GM19328 (cell line): Measurements from ENCODE around the gene STON1.
"Not testable (repeated sequence)": the region's sequence is repeated elsewhere in the genome, so short reads cannot be mapped to it uniquely, and the experiment has no call there.

Experiments used
- ATAC-seq: cut with Tn5 transposase; IDR thresholded peaks from one replicate; pipeline ENCODE4 v1.9.1; 2021; ENCODE audit warnings: mild to moderate bottlenecking, moderate library complexity; ENCODE audit not compliant: unreplicated experiment

The STON1 gene

DNA sequence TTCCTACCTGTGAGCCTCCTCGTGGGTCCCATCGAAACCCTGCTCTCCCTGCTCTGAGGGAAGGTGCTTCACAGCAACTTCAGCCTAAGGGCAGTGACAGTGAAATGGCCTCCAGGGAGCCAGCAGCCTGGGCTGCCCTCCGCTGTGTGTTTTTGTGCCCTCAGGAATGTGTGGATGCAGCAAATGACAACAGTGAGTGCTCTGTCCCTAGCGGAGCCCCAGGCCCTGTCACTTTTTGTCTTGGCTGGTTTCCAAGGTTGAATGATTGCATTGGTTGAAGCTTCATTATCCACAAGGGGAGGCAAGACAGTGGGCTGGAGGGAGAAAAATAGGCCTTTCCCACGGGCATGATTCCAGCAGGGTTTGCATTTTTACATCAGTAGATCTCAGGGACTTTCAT, 42.9 kb downstream of the STON1 start:
- no peak for ATAC-seq

DNA sequence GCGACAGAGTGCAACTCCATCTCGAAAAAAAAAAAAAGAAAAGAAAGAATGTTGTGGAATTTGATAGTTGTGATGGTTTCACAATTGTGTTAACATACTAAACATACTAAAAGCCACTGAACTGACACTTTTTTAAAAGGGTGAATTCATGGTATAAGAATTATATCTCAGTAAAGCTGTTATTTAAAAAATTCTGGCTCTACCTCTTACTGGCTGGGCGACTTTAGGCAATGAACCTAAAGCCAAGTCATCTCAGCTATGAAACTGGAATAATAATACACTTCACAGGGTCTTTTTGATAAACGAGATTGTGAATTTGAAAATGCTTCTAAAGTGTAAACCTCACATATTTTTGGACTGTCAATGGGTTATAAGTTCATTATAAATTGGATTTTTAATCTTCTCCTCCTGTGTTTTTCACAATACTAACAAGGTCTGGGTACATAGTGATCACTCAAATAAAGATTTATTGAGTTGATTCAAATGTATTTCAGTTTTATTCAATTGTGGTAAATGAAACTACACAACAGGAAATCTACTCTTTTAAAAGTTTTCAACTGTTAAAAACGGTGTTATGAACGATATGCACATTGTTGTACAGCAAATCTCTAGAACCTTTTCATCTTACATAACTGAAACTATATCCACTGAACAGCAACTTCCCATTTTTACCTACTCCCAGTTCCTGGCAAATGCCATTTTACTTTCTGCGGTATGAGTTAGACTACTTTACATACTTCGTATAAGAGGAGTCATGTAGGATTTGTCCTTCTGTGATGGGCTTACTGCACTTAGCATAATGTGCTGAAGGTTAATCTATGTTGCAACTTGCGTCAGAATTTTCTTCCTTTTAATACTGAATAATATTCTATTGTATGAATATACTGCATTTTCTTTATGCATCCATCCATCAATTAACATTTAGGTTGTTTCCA, 44.7 kb downstream of the STON1 start:
- ATAC-seq = no peak

DNA sequence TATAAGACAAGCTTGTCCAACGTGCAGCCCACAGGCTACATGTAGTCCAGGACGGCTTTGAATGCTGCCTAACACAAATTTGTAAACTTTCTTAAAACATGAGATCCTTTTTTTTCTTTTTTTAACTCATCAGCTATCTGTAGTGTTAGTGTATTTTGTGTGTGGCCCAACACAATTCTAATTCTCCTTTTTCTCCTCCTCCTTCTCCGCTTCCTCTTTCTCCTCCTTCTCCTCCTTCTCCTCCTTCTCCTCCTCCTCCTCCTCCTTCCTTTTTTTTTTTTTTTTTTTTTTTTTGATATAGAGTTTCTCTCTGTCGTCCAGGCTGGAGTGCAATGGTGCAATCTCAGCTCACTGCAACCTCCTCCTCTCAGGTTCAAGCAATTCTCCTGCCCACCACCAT, 48.4 kb downstream of the STON1 start:
- ATAC-seq = no peak

DNA sequence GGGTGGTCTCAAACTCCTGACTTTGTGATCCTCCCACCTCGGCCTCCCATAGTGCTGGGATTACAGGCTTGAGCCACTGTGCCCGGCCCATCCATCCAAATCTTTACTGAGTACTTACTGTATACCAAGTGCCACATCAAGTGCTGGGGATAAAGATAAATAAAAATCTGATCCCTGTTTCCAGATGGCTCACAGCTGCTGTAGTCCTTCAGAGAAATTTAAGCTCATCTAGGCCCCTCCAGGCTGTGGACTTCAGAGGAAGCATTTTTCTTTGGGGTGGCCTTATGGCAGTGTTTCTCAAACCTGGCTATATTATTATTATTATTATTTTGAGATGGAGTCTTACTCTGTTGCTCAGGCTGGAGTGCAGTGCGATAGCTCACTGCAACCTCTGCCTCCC, 54.0 kb downstream of the STON1 start:
- no peak for ATAC-seq

DNA sequence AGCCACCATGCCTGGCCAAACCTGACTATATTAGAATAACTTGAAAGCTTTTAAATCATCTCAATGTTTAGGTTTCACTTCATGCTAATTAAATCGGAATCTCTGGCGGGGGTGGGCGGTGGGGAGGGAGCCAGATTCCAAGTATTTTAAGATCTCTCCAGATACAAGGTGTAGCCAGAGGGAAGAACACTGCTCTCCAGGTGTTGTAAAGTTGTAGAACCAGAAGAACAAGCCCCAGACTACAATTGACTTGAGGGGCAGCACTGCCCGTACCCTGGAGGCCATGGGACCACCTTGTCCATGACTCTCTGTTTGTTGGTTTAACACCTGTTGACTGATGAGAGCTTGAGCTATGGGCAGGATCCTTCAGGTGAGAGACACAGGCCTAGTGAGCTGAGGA, 54.6 kb downstream of the STON1 start:
- ATAC-seq = no peak

DNA sequence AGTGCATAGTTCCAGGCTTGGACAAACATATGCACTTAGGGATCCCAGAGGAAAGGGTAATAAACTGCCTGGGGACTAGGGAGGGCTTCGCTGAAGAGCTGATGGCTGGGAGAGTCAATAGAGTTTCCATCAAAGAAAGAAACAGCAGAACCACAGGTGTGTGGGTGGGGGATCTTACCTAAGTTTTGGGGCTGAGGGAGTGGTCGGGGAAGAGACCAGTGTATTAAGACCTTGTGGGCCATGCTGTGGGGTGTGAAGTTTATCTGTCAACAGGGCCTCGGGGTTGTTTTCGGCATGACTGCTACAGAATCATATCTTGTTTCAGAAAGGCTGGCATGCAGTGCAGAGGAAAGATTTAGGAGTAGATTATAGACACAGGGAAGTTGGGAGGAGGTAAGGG, 56.5 kb downstream of the STON1 start:
- ATAC-seq = no peak

DNA sequence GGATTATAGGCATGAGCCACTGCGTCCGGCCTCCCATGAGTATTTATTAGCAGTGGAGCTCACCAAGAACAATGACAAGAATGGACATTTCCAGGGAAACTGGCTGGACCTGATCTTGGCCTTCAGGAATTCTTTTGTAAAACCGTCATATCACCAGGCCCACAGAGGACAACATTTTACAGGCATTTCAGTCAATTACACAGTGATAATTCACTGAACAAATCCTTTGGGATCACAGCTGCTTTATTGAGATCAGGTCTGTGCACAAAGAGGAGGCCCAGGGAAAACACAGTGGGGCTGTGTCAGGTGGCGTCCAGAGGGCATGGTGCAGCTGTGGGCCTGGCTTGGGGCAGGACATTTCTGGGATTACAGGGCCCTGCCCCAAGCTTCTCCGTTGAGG, 57.6 kb downstream of the STON1 start:
- ATAC-seq = no peak

DNA sequence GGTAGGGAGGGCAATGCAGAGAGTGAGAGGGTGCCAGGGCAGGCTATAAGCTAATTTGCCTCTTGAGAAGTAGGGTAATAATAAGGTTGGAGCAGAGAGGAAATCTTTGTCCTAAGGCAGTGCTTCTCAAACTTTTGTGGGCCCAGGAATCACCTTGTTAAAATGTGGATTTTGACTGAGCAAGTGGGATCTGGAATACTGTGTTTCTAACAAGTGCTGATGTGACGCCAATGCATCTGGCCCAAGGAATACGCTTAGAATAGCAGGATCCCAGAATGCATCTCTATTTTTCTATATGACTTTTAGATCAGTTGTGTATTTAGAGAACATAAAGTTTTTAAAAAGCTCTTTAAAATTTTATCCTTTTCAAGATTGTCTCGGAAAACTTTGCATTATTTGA, 58.0 kb downstream of the STON1 start:
- no peak for ATAC-seq

DNA sequence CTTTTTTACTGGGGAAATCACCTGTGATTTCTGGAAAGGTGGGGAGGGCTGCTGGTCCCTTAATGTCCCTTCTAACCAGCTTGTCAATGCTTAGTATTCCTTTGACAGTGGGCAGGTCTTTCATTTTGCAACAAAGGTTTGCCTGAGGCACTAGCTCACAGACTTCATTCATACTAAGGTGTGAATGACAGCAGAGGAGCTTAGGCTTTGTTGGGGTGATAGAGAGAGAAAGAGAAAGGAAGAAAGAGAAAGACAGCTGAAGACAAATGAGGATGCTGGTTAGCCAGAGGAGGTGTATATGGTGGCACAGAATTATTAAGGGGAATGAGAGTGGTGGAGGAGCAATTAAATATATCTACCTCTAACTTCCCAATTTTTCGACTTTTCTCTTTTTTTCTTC, 58.8 kb downstream of the STON1 start:
- ATAC-seq = no peak

DNA sequence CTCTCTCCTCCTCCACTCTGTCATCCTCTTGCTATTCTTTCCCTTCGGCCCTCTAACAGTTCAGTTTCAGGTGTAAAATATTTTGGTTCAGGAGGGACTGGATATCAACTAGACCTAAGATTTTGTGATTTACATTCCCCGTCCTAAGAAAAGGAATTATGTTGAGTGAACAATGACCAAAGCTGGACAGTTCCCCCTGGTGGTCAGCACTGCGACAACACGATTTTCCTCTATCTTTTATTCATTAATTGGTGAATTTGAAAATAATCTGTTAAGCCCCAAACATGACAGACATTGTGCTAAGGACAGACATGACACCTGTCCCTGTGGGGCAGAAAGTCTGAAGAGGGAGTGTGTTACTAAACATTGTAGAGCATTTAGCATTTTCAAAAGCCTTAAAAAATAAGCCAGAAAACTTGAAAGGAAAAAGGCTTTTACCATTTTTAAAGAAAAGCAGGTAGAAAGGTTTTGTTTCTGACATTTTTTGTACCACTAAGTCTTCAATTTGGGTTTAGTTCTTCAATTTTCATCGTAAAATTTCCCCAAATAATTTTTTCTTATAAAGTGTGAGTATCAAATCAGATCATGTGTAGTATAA, 59.3 kb downstream of the STON1 start:
- ATAC-seq = no peak

DNA sequence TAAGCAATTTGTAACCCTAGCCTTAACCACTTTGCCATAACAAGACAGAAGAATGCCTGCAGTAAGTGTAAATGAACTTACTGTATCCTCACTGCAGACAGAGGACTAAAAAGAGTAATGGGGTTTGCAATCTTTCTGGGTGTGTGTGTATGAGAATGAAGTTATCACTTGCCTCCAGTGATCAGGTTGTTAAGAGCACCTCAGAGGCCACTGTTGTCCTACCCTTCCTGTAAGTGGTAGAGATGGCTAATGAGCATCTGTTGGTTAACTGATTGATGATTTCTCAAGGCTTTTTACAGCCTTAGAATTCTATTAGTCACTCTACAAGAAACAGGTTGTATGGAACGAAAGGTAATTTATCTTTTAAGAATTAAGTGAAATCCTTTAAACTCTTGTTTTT, 60.1 kb downstream of the STON1 start:
- ATAC-seq = no peak

DNA sequence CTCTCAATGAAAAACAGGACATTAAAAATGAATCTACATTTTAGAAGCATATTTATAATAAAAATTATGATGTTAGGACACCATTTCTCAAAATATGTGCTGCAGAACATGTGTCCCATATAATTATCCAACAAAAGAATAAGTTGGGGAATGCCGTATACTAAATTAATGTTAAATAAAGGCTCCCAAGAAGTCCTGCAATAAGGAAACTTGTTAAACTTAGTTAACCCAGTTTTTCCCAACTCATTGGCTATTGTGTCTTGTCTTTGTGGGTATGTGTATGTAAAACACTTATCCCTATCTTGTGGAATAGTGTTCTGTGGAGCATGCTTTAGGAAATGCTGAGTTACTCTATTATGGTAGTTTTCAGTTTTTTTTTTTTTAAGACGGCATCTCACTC, 62.1 kb downstream of the STON1 start:
- ATAC-seq = no peak

DNA sequence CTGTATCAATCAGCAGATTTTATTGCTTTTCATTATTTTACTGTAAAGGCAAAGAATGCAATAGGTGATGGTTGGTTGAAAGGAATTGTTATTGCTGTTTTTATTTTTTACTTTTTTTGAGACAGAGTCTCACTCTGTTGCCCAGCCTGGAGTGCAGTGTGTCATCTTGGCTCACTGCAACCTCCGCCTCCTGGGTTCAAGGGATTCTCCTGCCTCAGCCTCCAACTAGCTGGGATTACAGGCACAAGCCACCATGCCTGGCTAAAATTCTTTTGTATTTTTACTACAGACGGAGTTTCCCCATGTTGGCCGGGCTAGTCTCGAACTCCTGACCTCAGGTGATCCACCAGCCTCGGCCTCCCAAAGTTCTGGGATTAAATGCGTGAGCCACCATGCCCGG, 66.8 kb downstream of the STON1 start:
- ATAC-seq = not testable (repeated sequence)

DNA sequence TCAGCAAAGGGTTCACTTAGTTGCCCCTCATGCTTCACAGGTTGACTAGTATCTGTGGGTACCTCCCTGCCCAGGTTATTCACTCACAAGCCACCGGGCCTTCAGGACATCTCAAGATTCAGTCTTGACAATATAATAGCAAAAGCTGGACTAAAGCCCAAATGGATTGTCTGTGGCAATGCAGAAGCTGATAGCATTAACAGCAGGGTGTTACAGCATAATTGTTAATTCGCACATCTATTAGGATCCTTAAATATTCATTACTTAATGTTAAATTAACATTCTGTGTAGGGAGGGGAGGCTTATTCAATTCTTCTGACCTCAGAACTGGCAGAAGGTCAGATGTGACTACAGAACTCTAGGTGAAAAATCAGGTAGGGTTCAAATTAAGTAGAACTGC, 67.5 kb downstream of the STON1 start:
- ATAC-seq = no peak

DNA sequence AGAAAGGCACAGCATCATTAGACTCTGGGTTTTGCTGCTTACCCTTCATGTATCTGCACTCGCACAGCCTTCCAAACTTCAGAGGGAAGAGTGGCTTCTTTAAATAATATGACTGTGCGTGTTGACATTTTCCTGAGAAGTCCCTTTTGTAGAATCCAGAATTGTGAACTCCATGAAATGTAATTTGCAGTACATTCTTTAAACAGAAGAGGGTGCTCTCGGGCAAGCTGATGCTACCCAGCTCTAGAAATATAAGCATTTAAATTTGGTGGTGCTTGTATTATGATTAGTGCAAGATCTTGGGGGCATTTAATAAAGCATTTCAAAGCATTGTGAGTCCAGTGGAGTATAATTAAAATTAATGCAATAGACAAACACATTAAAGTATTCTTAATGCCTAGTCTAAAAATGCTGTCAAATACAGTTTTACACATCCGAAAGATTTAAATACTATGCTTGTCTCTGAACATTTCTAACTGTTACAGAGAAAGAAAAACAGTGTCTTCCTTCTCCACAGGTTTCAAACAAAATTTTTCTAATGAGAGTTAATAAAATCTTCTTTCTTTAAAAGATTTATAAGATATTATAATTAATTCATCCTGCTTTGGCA, 70.4 kb downstream of the STON1 start:
- ATAC-seq = no peak

DNA sequence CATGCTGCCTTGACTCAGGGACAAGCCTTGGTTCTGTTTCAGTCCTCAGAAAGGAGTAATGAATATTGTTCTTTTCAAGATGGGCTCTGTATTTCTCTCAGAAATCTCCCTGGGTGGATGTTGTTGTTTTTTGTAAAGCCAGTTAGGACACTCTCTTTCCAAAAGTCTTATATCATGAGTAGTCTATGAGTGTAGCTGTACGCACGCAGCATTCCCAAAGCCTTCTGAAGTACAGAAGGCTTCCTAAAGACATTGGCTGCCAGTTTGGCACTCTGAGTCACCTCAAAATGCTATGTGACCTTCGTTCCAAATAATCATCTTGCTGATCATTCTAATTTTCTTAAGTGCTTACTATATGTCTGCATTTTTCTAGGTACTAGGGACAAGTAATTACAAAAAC, 71.0 kb downstream of the STON1 start:
- ATAC-seq = no peak

DNA sequence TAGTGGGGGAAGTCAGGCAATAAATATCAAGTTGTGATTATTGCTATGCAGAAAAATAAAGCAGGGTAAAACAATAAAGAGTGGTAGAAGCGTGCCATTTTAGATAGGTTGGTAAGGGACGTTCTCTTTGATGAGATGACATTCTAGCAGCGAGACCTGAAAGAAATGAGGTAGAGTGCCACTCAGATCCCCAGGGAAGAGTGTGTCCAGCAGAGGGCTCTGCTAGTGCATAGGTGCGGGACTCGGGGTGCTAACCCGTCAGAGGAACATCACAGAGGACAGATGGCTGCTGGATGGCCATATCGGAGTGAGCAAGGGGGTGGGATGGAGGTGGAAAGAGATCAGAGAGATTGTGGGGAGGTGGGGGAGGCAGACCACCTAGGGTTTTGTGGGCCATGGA, 71.4 kb downstream of the STON1 start:
- no peak for ATAC-seq

DNA sequence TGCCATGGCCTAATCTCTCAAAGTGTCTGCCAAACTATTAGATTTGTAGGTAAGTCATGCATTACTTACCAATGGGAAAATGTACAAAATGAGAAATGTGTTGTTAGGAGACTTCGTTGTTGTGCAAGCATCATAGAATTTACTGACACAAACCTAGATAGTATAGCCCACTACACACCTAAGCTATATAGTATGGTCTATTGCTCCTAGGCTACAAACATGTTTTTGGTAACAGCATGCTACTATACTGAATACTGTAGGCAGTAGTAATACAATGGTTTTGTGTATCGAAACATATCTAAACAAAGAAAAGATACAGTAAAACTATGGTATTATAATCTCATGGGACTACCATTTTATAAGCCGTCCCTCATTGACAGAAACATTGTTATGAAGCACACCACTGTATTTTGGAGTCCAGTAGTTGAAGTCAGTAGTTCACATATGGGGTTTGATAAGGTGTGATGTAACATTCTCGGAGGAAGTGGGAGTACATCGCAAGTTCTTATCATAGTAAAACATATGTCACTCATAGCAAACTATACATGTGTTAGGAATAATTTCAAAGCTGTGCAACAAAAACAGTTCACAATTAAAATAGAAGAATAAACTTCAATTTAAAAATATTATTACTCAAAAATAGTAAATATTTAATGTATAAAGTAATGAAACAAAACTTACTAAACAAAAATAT, 75.7 kb downstream of the STON1 start:
- ATAC-seq = no peak

DNA sequence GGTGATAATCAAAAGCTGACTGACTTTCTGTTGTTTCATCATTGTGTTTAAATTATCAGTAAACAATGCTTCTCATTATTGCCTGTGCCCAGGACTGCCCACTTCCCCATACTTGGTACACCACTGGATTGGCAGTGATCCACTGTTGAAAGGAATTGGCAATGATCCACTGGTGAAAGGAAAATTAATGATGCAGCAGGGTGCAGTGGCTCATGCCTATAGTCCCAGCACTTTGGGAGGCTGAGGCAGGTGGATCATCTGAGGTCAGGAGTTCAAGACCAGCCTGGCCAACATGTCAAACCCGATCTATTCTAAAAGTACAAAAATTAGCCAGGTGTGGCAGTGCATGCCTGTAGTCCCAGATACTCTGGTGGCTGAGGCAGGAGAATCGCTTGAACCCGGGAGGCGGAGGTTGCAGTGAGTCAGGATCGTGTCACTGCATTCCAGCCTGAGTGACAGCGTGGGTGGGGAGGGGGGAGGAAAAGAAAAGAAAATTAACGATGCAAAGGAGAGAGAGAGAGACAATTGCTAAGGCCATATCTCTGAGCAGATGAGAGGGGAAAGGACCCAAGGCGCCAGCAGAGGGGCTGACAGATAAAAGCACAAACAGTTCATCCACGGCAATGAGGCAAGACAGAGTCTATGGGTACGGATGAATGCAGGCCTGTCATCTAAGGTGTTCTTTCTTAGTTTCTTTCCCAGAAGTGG, 77.5 kb downstream of the STON1 start:
- ATAC-seq = no peak

DNA sequence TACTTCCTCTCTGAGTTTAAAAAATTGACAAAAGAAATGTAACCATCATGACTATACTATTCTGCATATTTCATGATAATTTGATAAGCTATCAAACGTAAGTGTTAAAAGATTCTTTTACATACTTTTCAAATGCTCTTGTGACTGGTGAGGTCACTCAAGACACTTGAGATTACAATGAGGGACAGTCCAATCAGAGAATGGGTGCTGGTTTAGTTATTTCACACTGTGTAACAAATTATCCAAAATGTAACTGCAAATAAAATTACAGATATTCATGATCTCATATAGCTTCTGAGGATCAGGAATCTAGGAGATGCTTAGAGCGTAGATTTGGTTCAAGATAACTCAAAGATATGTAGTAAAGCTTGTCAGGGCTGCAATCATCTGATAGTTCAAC, 83.3 kb downstream of the STON1 start:
- no peak for ATAC-seq

DNA sequence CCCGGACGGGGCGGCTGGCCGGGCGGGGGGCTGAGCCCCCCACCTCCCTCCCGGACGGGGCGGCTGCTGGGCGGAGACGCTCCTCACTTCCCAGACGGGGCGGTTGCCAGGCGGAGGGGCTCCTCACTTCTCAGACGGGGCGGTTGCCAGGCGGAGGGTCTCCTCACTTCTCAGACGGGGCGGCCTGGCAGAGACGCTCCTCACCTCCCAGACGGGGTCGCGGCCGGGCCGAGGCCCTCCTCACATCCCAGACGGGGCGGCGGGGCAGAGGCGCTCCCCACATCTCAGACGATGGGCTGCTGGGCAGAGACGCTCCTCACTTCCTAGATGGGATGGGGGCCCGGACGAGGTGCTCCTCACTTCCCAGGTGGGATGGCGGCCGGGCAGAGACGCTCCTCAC, 84.6 kb downstream of the STON1 start:
- not testable (repeated sequence) for ATAC-seq
